Fibroblast of lung (primary cell): Measurements from ENCODE around the gene KCNIP1.

Experiments used
- EZH2 ChIP-seq: IDR thresholded peaks from 2 replicates; pipeline ENCODE4 v1.5.1; 2012; ENCODE audit warnings: low read length, control low read depth, mild to moderate bottlenecking; ENCODE audit errors: missing control alignments
- TF ChIP-seq, protein P1 (sequence below), 2 donors: IDR thresholded peaks in 1 of 2; conservative IDR thresholded peaks in 1 of 2; 1 replicate in 1 of 2; 2 replicates in 1 of 2; pipeline ENCODE4 v1.5.1; 2011 to 2012; ENCODE audit warnings: low read length in 2 of 2, control low read depth in 1 of 2, inconsistent platforms in 1 of 2, low read depth in 1 of 2, mild to moderate bottlenecking in 1 of 2

DNA sequence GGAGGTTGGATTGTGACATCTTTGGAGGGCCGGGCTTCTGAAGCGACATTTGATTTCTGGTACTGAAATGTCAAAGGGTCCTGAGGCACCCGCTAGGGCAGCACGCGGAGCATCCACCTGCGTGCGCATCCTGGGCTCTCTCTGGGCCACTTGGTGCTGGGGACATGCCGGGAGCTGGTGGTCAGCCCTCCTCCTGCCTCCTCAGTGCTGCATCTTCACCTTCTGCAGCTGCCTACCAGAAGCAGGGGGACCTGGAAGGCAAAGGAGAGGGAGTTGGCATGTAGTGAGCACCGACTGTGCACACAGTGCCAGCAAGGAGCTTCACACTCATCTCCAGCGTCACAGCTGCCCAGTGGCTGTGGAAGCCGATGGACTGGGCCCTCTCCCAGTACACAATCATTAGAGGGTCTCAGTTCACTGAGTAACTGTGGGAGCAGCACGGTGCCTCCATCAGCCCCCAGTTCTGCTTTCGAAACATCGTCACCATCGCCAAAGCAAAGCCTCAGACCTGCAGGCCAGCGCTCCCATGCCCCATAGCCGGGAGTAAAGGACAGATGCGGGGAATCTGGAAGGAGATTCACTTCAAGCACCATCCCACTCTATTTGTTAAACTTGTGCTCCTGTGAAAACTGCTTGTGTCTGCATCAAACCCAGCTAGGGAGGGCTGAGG lies 138.4 kb downstream of the KCNIP1 start:
- TF ChIP-seq, protein P1, sequence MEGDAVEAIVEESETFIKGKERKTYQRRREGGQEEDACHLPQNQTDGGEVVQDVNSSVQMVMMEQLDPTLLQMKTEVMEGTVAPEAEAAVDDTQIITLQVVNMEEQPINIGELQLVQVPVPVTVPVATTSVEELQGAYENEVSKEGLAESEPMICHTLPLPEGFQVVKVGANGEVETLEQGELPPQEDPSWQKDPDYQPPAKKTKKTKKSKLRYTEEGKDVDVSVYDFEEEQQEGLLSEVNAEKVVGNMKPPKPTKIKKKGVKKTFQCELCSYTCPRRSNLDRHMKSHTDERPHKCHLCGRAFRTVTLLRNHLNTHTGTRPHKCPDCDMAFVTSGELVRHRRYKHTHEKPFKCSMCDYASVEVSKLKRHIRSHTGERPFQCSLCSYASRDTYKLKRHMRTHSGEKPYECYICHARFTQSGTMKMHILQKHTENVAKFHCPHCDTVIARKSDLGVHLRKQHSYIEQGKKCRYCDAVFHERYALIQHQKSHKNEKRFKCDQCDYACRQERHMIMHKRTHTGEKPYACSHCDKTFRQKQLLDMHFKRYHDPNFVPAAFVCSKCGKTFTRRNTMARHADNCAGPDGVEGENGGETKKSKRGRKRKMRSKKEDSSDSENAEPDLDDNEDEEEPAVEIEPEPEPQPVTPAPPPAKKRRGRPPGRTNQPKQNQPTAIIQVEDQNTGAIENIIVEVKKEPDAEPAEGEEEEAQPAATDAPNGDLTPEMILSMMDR (conservative IDR thresholded peaks at IDR 0.05 in 1 of 2, IDR thresholded peaks at IDR 0.05 in 1 of 2; ENCODE audit: low read depth in 1 of 2, low read length in 2 of 2): no peak
- TF ChIP-seq EZH2: no peak
